Measurements from ENCODE around the gene FASN. TPM values are rescaled to one million over a fixed set of nuclear protein-coding genes. Genes with fewer than 3 reads are reported as not detected.
A peak's percentile ranks its signal among the peaks of the same experiment; 100 is the strongest.
"Not testable (repeated sequence)": the region's sequence is repeated elsewhere in the genome, so short reads cannot be mapped to it uniquely, and the experiment has no call there.

FASN gene
- total RNA-seq, 1 donor from 2014 or later = 228 TPM

GRCh38 chr17:82138511-82138992, 40.5 kb upstream of the FASN start:
- Mint-ChIP-seq H3K4me1 (ENCODE audit: unreplicated experiment) (peaks cover 21% of the 10 kb centered on the region), H3K4me3 (no peak overlapping the region), H3K27ac (no peak overlapping the region), H3K36me3 (no peaks in the 10 kb centered on the region), H3K9me3 (no peaks in the 10 kb centered on the region), H3K27me3 (no peaks in the 10 kb centered on the region)
- DNase-seq (ENCODE audit: extremely low spot score, unreplicated experiment) = no peak
- TF ChIP-seq, protein P1, sequence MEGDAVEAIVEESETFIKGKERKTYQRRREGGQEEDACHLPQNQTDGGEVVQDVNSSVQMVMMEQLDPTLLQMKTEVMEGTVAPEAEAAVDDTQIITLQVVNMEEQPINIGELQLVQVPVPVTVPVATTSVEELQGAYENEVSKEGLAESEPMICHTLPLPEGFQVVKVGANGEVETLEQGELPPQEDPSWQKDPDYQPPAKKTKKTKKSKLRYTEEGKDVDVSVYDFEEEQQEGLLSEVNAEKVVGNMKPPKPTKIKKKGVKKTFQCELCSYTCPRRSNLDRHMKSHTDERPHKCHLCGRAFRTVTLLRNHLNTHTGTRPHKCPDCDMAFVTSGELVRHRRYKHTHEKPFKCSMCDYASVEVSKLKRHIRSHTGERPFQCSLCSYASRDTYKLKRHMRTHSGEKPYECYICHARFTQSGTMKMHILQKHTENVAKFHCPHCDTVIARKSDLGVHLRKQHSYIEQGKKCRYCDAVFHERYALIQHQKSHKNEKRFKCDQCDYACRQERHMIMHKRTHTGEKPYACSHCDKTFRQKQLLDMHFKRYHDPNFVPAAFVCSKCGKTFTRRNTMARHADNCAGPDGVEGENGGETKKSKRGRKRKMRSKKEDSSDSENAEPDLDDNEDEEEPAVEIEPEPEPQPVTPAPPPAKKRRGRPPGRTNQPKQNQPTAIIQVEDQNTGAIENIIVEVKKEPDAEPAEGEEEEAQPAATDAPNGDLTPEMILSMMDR (conservative IDR thresholded peaks at IDR 0.05) = no peak

DNA sequence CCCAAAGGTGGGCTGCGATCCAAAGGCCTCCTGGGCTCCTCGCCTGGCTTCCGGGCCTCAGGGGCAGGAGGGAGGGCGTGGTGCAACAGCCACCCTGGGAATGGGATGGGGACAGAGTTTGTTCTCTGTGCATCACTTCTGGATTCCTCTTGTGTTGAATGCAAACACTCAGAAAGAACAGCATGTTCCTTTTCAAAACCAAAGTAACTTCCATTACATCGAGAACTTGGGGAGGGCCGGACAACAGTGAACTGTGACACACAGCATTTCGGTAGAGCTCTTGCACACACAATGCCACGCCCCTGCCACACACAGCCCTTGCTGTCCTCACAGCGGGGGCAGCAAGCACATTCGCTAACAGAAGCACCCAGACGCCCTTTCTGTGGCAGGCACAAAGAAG, 36.1 kb upstream of the FASN start:
- no peaks in the 10 kb centered on the region for H3K9me3 Mint-ChIP-seq
- no peaks in the 10 kb centered on the region for H3K36me3 Mint-ChIP-seq
- peak overlapping the region; percentile 82 for H3K27ac Mint-ChIP-seq
- TF ChIP-seq, protein P1 (conservative IDR thresholded peaks at IDR 0.05) = no peak
- H3K4me3 Mint-ChIP-seq = no peak overlapping the region
- H3K4me1 Mint-ChIP-seq (ENCODE audit: unreplicated experiment) = peaks cover 12% of the 10 kb centered on the region
- no peaks in the 10 kb centered on the region for H3K27me3 Mint-ChIP-seq
- no peak for DNase-seq (ENCODE audit: extremely low spot score, unreplicated experiment)

- H3K4me3 Mint-ChIP-seq; DNase-seq (ENCODE audit: extremely low spot score, unreplicated experiment); H3K36me3 Mint-ChIP-seq; H3K9me3 Mint-ChIP-seq; H3K27me3 Mint-ChIP-seq: not testable (repeated sequence)
- peak overlapping the region; percentile 82 for H3K27ac Mint-ChIP-seq
- peaks cover 12% of the 10 kb centered on the region for H3K4me1 Mint-ChIP-seq (ENCODE audit: unreplicated experiment)
Measured at GRCh38 chr17:82133166-82133953, 35.3 kb upstream of the FASN start.

GRCh38 chr17:82129095-82129494, 31.1 kb upstream of the FASN start:
- Mint-ChIP-seq H3K4me3 (no peak overlapping the region), H3K36me3 (peaks cover 7% of the 10 kb centered on the region), H3K9me3 (no peaks in the 10 kb centered on the region), H3K27me3 (no peaks in the 10 kb centered on the region), H3K27ac (no peak overlapping the region), H3K4me1 (ENCODE audit: unreplicated experiment) (peaks cover 11% of the 10 kb centered on the region)
- no peak for DNase-seq (ENCODE audit: extremely low spot score, unreplicated experiment)
- TF ChIP-seq, protein P1 (conservative IDR thresholded peaks at IDR 0.05) = peak; percentile 24

DNA sequence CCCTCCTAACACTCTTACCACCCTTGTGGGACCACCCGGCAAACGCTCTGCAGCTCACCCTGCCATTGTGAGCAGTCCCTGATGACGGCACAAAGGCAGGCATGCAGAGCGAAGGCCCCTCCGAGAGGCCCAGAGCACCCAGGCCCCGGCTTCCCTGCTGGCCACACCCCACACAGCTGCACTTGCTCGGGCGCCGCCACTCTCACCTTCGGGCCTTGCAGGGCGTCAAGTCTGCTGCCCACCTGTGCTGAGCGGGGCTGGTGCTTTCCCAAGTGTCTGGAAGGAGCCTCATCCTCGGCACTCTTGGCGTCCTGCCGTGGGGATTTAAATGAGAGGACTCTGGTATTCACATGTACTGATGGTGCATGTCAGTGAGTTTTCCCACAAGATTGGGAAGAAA, 30.3 kb upstream of the FASN start:
- Mint-ChIP-seq H3K4me1 (ENCODE audit: unreplicated experiment) (peaks cover 4% of the 10 kb centered on the region), H3K4me3 (no peak overlapping the region), H3K36me3 (peaks cover 11% of the 10 kb centered on the region), H3K9me3 (no peaks in the 10 kb centered on the region), H3K27me3 (no peaks in the 10 kb centered on the region), H3K27ac (no peak overlapping the region)
- TF ChIP-seq, protein P1 (conservative IDR thresholded peaks at IDR 0.05) = no peak
- DNase-seq (ENCODE audit: extremely low spot score, unreplicated experiment) = no peak

DNA sequence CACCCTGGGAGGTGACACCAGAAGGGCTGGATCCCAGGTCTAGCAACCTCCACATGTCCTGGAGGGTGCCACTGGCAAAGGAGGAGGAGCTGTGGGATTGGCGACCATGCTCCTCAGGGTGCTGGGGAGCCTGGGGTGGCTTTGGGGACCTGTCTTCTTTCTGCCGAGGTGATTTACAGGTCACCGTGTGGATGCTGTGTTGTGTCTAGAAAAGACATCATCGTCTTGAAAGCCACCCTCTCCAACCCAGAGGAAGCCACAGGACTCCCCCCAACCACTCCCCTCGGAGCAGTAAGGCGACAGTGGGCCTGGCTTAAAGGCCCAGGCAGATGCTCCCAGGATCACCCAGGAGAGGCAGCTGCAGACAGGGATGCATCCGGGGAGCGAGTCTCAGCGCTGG, 29.7 kb upstream of the FASN start:
- Mint-ChIP-seq H3K27ac (no peak overlapping the region), H3K36me3 (peaks cover 12% of the 10 kb centered on the region)

More for the DNA sequence above, 29.7 kb upstream of the FASN start:
- DNase-seq (ENCODE audit: extremely low spot score, unreplicated experiment) = no peak
- Mint-ChIP-seq H3K4me3 (no peak overlapping the region), H3K9me3 (no peaks in the 10 kb centered on the region), H3K27me3 (no peaks in the 10 kb centered on the region), H3K4me1 (ENCODE audit: unreplicated experiment) (peaks cover 4% of the 10 kb centered on the region)
- TF ChIP-seq, protein P1 (conservative IDR thresholded peaks at IDR 0.05) = no peak

All from type B pancreatic cell (in vitro differentiated cells).